HepG2 (cell line): Measurements from ENCODE around the gene IMPACT. TPM values are rescaled to one million over a fixed set of nuclear protein-coding genes. Genes with fewer than 3 reads are reported as not detected.

Experiments used
- ATAC-seq: fragments of 200-7000 bp; cut with Tn5 transposase; 3 replicates; pipeline ENCODE4 v1.9.1; 2020; ENCODE audit warnings: mild to moderate bottlenecking, moderate library complexity
- BruUV-seq: library from RNA; stranded (reverse); fragments of 400-500 nt; replicated peaks from 2 replicates; lab custom pipeline; 2021; lab: Mats Ljungman, UMichigan
- CTCF ChIA-PET: fragments of 300-600 bp; formaldehyde crosslinking; extraction: SDS; loops from one replicate; lab custom pipeline; 2021; ENCODE audit warnings: low total read pairs, inconsistent platforms, low intra/inter-chr PET ratio; lab: Yijun Ruan, JAX
- POLR2A ChIA-PET: fragments of 350-600 bp; sonication (Branson Sonifier 250); formaldehyde crosslinking; loops from one replicate; lab custom pipeline; 2020; ENCODE audit warnings: antibody characterized with exemption, inconsistent platforms; lab: Yijun Ruan, JAX
- DNase-seq: peaks from one replicate; pipeline ENCODE4 v3.0.0-alpha.2; 2015; ENCODE audit warnings: low spot score
- FAIRE-seq: peaks from 3 replicates; lab custom pipeline; 2011; peaks lifted over from hg19 to GRCh38; lab: Jason Lieb, UNC
- H2AFZ ChIP-seq: one replicate; pipeline ENCODE4 v1.6.1; 2011; ENCODE audit warnings: low read length, inconsistent platforms
- H3K27ac ChIP-seq: fragments of 300-600 bp; 3 replicates; pipeline ENCODE4 v1.8.0; 2011; ENCODE audit warnings: mixed run types, mild to moderate bottlenecking, mixed read lengths, low read length, inconsistent platforms; ENCODE audit not compliant: insufficient read depth; ENCODE audit errors: extremely low read length
- H3K27me3 ChIP-seq, 2 experiments: fragments of 200-600 bp in 1 of 2; 2 replicates in 1 of 2; 3 replicates in 1 of 2; pipeline versions ENCODE4 v1.6.0 to v1.8.0; 2011; ENCODE audit warnings: low read length in 2 of 2, mild to moderate bottlenecking in 2 of 2, moderate library complexity in 2 of 2, inconsistent platforms in 1 of 2; ENCODE audit not compliant: insufficient read depth in 2 of 2, control insufficient read depth in 1 of 2
- H3K36me3 ChIP-seq, 2 experiments: fragments of 200-600 bp in 1 of 2; replicated peaks in 1 of 2; 2 replicates in 1 of 2; 3 replicates in 1 of 2; pipeline versions ENCODE4 v1.5.1 to v1.8.0; 2011; ENCODE audit warnings: low read length in 2 of 2, inconsistent platforms in 1 of 2; ENCODE audit not compliant: insufficient read depth in 2 of 2, control insufficient read depth in 1 of 2
- H3K4me1 ChIP-seq: 2 replicates; pipeline ENCODE4 v1.5.1; 2012; ENCODE audit warnings: low read length, inconsistent platforms; ENCODE audit not compliant: insufficient read depth
- H3K4me2 ChIP-seq: 2 replicates; pipeline ENCODE4 v1.6.0; 2011; ENCODE audit warnings: low read depth, low read length, inconsistent platforms
- H3K4me3 ChIP-seq, 3 experiments: fragments of 200-600 bp in 1 of 3; sonication (generic), shearing (Covaris generic) in 1 of 3; replicated peaks in 1 of 3; 2 replicates each; pipeline ENCODE4 v1.5.1; 2011 to 2016; ENCODE audit warnings: low read length in 3 of 3, inconsistent platforms in 2 of 3, low read depth in 2 of 3, mild to moderate bottlenecking in 2 of 3, control low read depth in 1 of 3, mixed read lengths in 1 of 3; ENCODE audit not compliant: insufficient read depth in 1 of 3
- H3K79me2 ChIP-seq: one replicate; pipeline ENCODE4 v1.6.1; 2011; ENCODE audit warnings: low read length, inconsistent platforms; ENCODE audit not compliant: insufficient read depth
- H3K9ac ChIP-seq: 2 replicates; pipeline ENCODE4 v1.6.0; 2011; ENCODE audit warnings: mild to moderate bottlenecking, low read depth, low read length, inconsistent platforms; ENCODE audit not compliant: insufficient read depth
- H3K9me3 ChIP-seq: 2 replicates; pipeline ENCODE4 v1.5.1; 2012; ENCODE audit warnings: mild to moderate bottlenecking, low read length
- H4K20me1 ChIP-seq: 2 replicates; pipeline ENCODE4 v1.6.0; 2011; ENCODE audit warnings: inconsistent platforms, mild to moderate bottlenecking, low read length, moderate library complexity; ENCODE audit not compliant: insufficient read depth
- CHD2 ChIP-seq: IDR thresholded peaks from 2 replicates; pipeline ENCODE4 v1.6.1; 2011; ENCODE audit warnings: low read depth, low read length, improper control_type of control experiment
- FOSL1 ChIP-seq: sonication (generic); formaldehyde crosslinking; IDR thresholded peaks from 2 replicates; pipeline ENCODE4 v1.9.0; 2021; ENCODE audit warnings: missing genetic modification reagents, borderline replicate concordance
- FOXM1 ChIP-seq: sonication (generic); formaldehyde crosslinking; IDR thresholded peaks from 2 replicates; pipeline ENCODE4 v1.5.0; 2020; ENCODE audit warnings: missing genetic modification reagents
- HOXA3 ChIP-seq: sonication (generic); formaldehyde crosslinking; IDR thresholded peaks from 2 replicates; pipeline ENCODE4 v1.5.0; 2020; ENCODE audit warnings: missing genetic modification reagents
- POLR2G ChIP-seq: fragments of 200-400 bp; formaldehyde crosslinking; IDR thresholded peaks from 2 replicates; pipeline ENCODE4 v1.6.1; 2018; ENCODE audit warnings: mild to moderate bottlenecking, low read depth, low read length, moderate library complexity
- RBAK ChIP-seq: sonication (generic); formaldehyde crosslinking; IDR thresholded peaks from 2 replicates; pipeline ENCODE4 v1.5.1; 2020; ENCODE audit warnings: mild to moderate bottlenecking, missing genetic modification reagents
- SRSF1 ChIP-seq: fragments of 200-400 bp; formaldehyde crosslinking; optimal IDR thresholded peaks from 2 replicates; pipeline ENCODE3; 2017; ENCODE audit warnings: mild to moderate bottlenecking, low read depth, low read length, moderate library complexity
- ZNF564 ChIP-seq: sonication (generic); formaldehyde crosslinking; IDR thresholded peaks from 2 replicates; pipeline ENCODE4 v1.8.1; 2023; ENCODE audit warnings: mild to moderate bottlenecking, missing genetic modification reagents
- ZNF574 ChIP-seq: sonication (generic); formaldehyde crosslinking; IDR thresholded peaks from 2 replicates; pipeline ENCODE4 v1.4.0; 2020; ENCODE audit warnings: missing genetic modification reagents
- WGBS: methylation state at CpG from one replicate; pipeline ENCODE4 v1.1.6; 2017; ENCODE audit warnings: low lambda C conversion rate; 5-methylcytosine and 5-hydroxymethylcytosine counted together
- in situ Hi-C: cut with HindIII; loops from 2 replicates; pipeline ENCODE4 v1.10.0; 2017; ENCODE audit warnings: low pct_unique_long_range_greater_than_20kb; ENCODE audit not compliant: extremely low pct_ligation_motif_present
- intact Hi-C: fragments of 100-400 bp; cut with micrococcal nuclease; formaldehyde crosslinking; loops from one replicate; pipeline ENCODE4 v1.10.0; 2022; ENCODE audit not compliant: unreplicated experiment
- polyA plus RNA-seq, 8 experiments: library from polyadenylated mRNA; depleted of rRNA in 3 of 8; stranded (reverse) in 7 of 8; unstranded in 1 of 8; fragments of >200 nt; fragmentation: Illumina TruSeq in 4 of 8; extraction: Trizol in 4 of 8; gene quantifications; 2 replicates each; pipeline versions ENCODE4 v1.2.1 to v1.2.3, GENCODE V29; 2011 to 2016; ENCODE audit warnings: low read depth in 4 of 8, missing spikeins in 1 of 8, mixed read lengths in 1 of 8; ENCODE audit not compliant: insufficient read depth in 1 of 8
- total RNA-seq, 5 experiments: library from RNA; depleted of rRNA; stranded (reverse); fragments of >200 nt; fragmentation: Illumina TruSeq; extraction: Trizol; gene quantifications; 2 replicates each; pipeline ENCODE4 v1.2.3, GENCODE V29; 2016; ENCODE audit warnings: low read depth in 1 of 5
- TF ChIP-seq, protein P1 (sequence below): sonication (generic); formaldehyde crosslinking; IDR thresholded peaks from 2 replicates; pipeline ENCODE4 v1.4.0; 2020; ENCODE audit warnings: missing genetic modification reagents, borderline replicate concordance
- TF ChIP-seq, protein P2 (sequence below): sonication (generic); formaldehyde crosslinking; IDR thresholded peaks from 2 replicates; pipeline ENCODE4 v1.5.1; 2020; ENCODE audit warnings: mild to moderate bottlenecking, missing genetic modification reagents
- TF ChIP-seq, protein P3 (sequence below): sonication (generic); formaldehyde crosslinking; conservative IDR thresholded peaks from 2 replicates; pipeline ENCODE4 v1.5.0; 2020; ENCODE audit warnings: missing genetic modification reagents

IMPACT gene
- total and polyA plus RNA-seq, 2 of the 13 experiments (the other 11 are each of a cell fraction or from before 2014, with no cell fraction given) = 5.0 to 7.7 TPM

DNA sequence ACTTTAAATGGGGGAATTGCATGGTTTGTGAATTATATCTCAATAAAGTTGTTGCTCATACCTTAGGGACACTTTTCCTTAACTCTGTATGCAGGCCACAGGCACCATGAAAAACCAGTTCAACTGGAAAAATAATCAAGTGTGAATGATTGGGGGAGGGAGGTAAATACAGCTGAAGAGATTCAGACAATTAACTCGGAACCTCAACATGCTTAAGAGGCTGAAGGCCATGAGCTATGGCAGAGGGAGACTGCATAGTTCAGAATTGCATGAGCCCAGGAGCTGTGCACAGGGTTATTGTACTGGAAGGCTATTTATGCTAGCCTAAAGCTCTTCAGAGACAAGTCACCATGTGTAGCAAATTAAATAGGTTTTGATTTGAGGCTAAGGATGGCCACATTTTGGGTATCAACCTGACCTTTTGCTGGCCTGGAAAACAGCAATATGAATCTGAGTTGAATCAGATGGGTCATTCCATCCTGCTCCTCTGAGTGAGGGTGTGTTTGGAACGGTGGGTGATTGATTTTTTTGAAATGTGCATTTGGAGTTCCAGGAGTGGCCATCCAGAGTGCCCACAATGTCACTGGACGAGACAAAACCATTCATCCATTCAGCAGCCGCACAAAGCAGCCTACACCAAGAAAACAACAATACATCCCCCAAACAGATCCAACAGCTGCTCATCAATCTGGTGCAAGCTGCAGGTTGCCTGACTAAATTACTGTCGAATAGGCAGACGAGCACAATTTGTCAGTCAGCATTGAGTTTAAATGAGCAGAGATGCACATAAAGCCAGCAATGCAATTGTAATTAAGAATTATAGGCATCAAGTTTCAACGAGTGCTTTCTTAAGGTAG is 76.4 kb downstream of the IMPACT start:
- Histone ChIP-seq H4K20me1 (no peaks in the 10 kb centered on the region), H3K79me2 (no peaks in the 10 kb centered on the region), H3K4me1 (no peaks in the 10 kb centered on the region), H3K36me3 (no peaks in the 10 kb centered on the region), H2AFZ (no peak overlapping the region), H3K27me3 (peaks cover 0 to 9% of the 10 kb centered on the region in 2 experiments; a peak in 2 of 5 replicates), H3K9ac (no peak overlapping the region), H3K27ac (no peak overlapping the region), H3K9me3 (no peaks in the 10 kb centered on the region), H3K4me3 (no peak overlapping the region), H3K4me2 (no peak overlapping the region)
- CTCF ChIA-PET = no interaction called here
- 15% methylated on average over 7 of the region's 7 CpGs for WGBS
- ATAC-seq = no peak
- in situ Hi-C loops (no loop called here), intact Hi-C loops (no loop called here)
- POLR2A ChIA-PET = no interaction called here
- no peak for DNase-seq
- FAIRE-seq = no peak
- BruUV-seq = no TSS peak
- TF ChIP-seq POLR2G (no peak), SRSF1 (no peak), FOXM1 (CRISPR knock-in tag) (no peak), CHD2 (no peak), ZNF564 (CRISPR knock-in tag) (no peak), HOXA3 (CRISPR knock-in tag) (no peak), ZNF574 (CRISPR knock-in tag) (no peak), FOSL1 (no peak), RBAK (CRISPR knock-in tag) (no peak)
- TF ChIP-seq, protein P1, sequence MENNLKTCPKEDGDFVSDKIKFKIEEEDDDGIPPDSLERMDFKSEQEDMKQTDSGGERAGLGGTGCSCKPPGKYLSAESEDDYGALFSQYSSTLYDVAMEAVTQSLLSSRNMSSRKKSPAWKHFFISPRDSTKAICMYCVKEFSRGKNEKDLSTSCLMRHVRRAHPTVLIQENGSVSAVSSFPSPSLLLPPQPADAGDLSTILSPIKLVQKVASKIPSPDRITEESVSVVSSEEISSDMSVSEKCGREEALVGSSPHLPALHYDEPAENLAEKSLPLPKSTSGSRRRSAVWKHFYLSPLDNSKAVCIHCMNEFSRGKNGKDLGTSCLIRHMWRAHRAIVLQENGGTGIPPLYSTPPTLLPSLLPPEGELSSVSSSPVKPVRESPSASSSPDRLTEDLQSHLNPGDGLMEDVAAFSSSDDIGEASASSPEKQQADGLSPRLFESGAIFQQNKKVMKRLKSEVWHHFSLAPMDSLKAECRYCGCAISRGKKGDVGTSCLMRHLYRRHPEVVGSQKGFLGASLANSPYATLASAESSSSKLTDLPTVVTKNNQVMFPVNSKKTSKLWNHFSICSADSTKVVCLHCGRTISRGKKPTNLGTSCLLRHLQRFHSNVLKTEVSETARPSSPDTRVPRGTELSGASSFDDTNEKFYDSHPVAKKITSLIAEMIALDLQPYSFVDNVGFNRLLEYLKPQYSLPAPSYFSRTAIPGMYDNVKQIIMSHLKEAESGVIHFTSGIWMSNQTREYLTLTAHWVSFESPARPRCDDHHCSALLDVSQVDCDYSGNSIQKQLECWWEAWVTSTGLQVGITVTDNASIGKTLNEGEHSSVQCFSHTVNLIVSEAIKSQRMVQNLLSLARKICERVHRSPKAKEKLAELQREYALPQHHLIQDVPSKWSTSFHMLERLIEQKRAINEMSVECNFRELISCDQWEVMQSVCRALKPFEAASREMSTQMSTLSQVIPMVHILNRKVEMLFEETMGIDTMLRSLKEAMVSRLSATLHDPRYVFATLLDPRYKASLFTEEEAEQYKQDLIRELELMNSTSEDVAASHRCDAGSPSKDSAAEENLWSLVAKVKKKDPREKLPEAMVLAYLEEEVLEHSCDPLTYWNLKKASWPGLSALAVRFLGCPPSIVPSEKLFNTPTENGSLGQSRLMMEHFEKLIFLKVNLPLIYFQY (CRISPR knock-in tag) = no peak
- TF ChIP-seq, protein P2, sequence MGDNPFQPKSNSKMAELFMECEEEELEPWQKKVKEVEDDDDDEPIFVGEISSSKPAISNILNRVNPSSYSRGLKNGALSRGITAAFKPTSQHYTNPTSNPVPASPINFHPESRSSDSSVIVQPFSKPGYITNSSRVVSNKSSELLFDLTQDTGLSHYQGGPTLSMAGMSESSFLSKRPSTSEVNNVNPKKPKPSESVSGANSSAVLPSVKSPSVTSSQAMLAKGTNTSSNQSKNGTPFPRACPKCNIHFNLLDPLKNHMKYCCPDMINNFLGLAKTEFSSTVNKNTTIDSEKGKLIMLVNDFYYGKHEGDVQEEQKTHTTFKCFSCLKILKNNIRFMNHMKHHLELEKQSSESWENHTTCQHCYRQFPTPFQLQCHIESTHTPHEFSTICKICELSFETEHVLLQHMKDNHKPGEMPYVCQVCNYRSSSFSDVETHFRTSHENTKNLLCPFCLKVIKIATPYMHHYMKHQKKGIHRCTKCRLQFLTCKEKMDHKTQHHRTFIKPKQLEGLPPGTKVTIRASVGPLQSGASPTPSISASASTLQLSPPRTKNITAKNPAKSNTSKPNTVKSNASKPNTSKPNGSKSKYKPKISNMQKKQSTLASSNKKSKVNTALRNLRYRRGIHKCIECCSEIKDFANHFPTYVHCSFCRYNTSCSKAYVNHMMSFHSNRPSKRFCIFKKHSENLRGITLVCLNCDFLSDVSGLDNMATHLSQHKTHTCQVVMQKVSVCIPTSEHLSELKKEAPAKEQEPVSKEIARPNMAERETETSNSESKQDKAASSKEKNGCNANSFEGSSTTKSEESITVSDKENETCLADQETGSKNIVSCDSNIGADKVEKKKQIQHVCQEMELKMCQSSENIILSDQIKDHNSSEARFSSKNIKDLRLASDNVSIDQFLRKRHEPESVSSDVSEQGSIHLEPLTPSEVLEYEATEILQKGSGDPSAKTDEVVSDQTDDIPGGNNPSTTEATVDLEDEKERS (CRISPR knock-in tag) = no peak
- TF ChIP-seq, protein P3, sequence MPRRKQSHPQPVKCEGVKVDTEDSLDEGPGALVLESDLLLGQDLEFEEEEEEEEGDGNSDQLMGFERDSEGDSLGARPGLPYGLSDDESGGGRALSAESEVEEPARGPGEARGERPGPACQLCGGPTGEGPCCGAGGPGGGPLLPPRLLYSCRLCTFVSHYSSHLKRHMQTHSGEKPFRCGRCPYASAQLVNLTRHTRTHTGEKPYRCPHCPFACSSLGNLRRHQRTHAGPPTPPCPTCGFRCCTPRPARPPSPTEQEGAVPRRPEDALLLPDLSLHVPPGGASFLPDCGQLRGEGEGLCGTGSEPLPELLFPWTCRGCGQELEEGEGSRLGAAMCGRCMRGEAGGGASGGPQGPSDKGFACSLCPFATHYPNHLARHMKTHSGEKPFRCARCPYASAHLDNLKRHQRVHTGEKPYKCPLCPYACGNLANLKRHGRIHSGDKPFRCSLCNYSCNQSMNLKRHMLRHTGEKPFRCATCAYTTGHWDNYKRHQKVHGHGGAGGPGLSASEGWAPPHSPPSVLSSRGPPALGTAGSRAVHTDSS (CRISPR knock-in tag) = no peak
